Right renal cortex interstitium (tissue), 3 donors: Measurements from ENCODE around the gene SEC23IP. TPM values are rescaled to one million over a fixed set of nuclear protein-coding genes. Genes with fewer than 3 reads are reported as not detected.

Experiments
- polyA plus RNA-seq, 3 donors: library from polyadenylated mRNA; unstranded; fragments of 120-200 nt; gene quantifications; one replicate each; pipeline ENCODE4 v1.2.1, GENCODE V29; 2013; ENCODE audit not compliant: insufficient read length in 3 of 3

The SEC23IP gene
- polyA plus RNA-seq, 3 donors = 68.2 to 76.6 (median 75.8) TPM

Other genes starting within 250 kb of the SEC23IP start
- 10 to 100 TPM; 23.7 to 28.1 (median 27.5) TPM for gene BAG3, start 241.3 kb upstream of the SEC23IP start, polyA plus RNA-seq
- 10 to 100 TPM; 50.6 to 62.5 (median 58.1) TPM for gene INPP5F, start 166.7 kb upstream of the SEC23IP start, polyA plus RNA-seq
- 10 to 100 TPM; 66.7 to 69.4 (median 69.1) TPM for gene MCMBP, start 19.9 kb upstream of the SEC23IP start, polyA plus RNA-seq